ENCODE results near the gene MYOD1.

MYOD1 gene

GRCh38 chr11:17719028-17719937 is at the start of gene MYOD1:
Gene MYOD1, plus strand, starts transcription at chr11:17719571. Its CDS starts 212 bp downstream, at chr11:17719783.
- DNase-seq (ENCODE audit: low read depth, low spot score) = no peak

- DNase-seq (ENCODE audit: low read depth, low spot score) = no peak
Measured at GRCh38 chr11:17672469-17672868, 46.9 kb upstream of the MYOD1 start.

- DNase-seq (ENCODE audit: low read depth, low spot score) = no peak
Measured at GRCh38 chr11:17673951-17674350, 45.4 kb upstream of the MYOD1 start.

GRCh38 chr11:17682848-17683247 is 36.5 kb upstream of the MYOD1 start:
- no peak for DNase-seq (ENCODE audit: low read depth, low spot score)

GRCh38 chr11:17683377-17684161 is 35.8 kb upstream of the MYOD1 start:
- DNase-seq (ENCODE audit: low read depth, low spot score) = no peak

- DNase-seq (ENCODE audit: low read depth, low spot score) = no peak
Measured at GRCh38 chr11:17684550-17684949, 34.8 kb upstream of the MYOD1 start.

GRCh38 chr11:17686231-17686980 is 33.0 kb upstream of the MYOD1 start:
- no peak for DNase-seq (ENCODE audit: low read depth, low spot score)

- DNase-seq (ENCODE audit: low read depth, low spot score) = no peak
Measured at GRCh38 chr11:17687946-17688670, 31.3 kb upstream of the MYOD1 start.

GRCh38 chr11:17691550-17691949 is 27.8 kb upstream of the MYOD1 start:
- no peak for DNase-seq (ENCODE audit: low read depth, low spot score)

- DNase-seq (ENCODE audit: low read depth, low spot score) = no peak
Measured at GRCh38 chr11:17691976-17692375, 27.4 kb upstream of the MYOD1 start.

GRCh38 chr11:17692931-17693330 is 26.4 kb upstream of the MYOD1 start:
- DNase-seq (ENCODE audit: low read depth, low spot score) = no peak

- no peak for DNase-seq (ENCODE audit: low read depth, low spot score)
Measured at GRCh38 chr11:17693531-17693930, 25.8 kb upstream of the MYOD1 start.

- no peak for DNase-seq (ENCODE audit: low read depth, low spot score)
Measured at GRCh38 chr11:17694494-17695110, 24.8 kb upstream of the MYOD1 start.

GRCh38 chr11:17695454-17696441 is 23.6 kb upstream of the MYOD1 start:
- no peak for DNase-seq (ENCODE audit: low read depth, low spot score)

GRCh38 chr11:17696741-17697140 is 22.6 kb upstream of the MYOD1 start:
- DNase-seq (ENCODE audit: low read depth, low spot score) = no peak

GRCh38 chr11:17697175-17697949 is 22.0 kb upstream of the MYOD1 start:
- no peak for DNase-seq (ENCODE audit: low read depth, low spot score)

- no peak for DNase-seq (ENCODE audit: low read depth, low spot score)
Measured at GRCh38 chr11:17699147-17700114, 19.9 kb upstream of the MYOD1 start.

- no peak for DNase-seq (ENCODE audit: low read depth, low spot score)
Measured at GRCh38 chr11:17700991-17701390, 18.4 kb upstream of the MYOD1 start.
